SK-N-SH (cell line): ENCODE data around the gene RABGAP1L. TPM values are rescaled to one million over a fixed set of nuclear protein-coding genes. Genes with fewer than 3 reads are reported as not detected.

Source experiments
- CTCF ChIA-PET: fragments of 300-600, 350-600 bp; formaldehyde crosslinking; extraction: SDS; loops from one replicate; lab custom pipeline; 2021; lab: Yijun Ruan, JAX
- POLR2A ChIA-PET: fragments of 350-600 bp; sonication (Branson Sonifier 250); formaldehyde crosslinking; extraction: SDS; loops from one replicate; lab custom pipeline; 2020; ENCODE audit warnings: antibody characterized with exemption, inconsistent platforms; lab: Yijun Ruan, JAX
- DNase-seq: peaks from one replicate; pipeline ENCODE4 v3.0.0; 2012
- H2AFZ ChIP-seq: fragments of 200-600 bp; sonication (generic); 2 replicates; pipeline ENCODE4 v1.8.1; 2016; ENCODE audit warnings: antibody characterized with exemption, mild to moderate bottlenecking, low read depth
- H3F3A ChIP-seq: fragments of 200-600 bp; sonication (generic); replicated peaks from 2 replicates; pipeline ENCODE3; 2016; ENCODE audit warnings: antibody characterized with exemption, mild to moderate bottlenecking; ENCODE audit not compliant: insufficient read depth
- H3K27ac ChIP-seq, 2 experiments: fragments of 200-500 bp in 1 of 2; fragments of 200-600 bp in 1 of 2; sonication (Bioruptor generic) in 1 of 2; sonication (generic), shearing (Covaris generic) in 1 of 2; 2 replicates each; pipeline versions ENCODE4 v1.5.1 to v1.6.1; 2014 to 2016; ENCODE audit warnings: low read depth in 2 of 2, inconsistent platforms in 1 of 2, low read length in 1 of 2, mild to moderate bottlenecking in 1 of 2, mixed read lengths in 1 of 2
- H3K27me3 ChIP-seq: fragments of 200-600 bp; sonication (generic), shearing (Covaris generic); 2 replicates; pipeline ENCODE4 v1.6.1; 2016; ENCODE audit warnings: mixed run types; ENCODE audit not compliant: insufficient read depth
- H3K36me3 ChIP-seq, 2 experiments: fragments of 200-500 bp in 1 of 2; fragments of 200-600 bp in 1 of 2; sonication (Bioruptor generic) in 1 of 2; sonication (generic) in 1 of 2; replicated peaks in 1 of 2; 2 replicates each; pipeline versions ENCODE3 to v1.5.1; 2014 to 2016; ENCODE audit warnings: low read length in 1 of 2, mild to moderate bottlenecking in 1 of 2; ENCODE audit not compliant: insufficient read depth in 2 of 2, control insufficient read depth in 1 of 2
- H3K4me1 ChIP-seq, 2 experiments: fragments of 200-500 bp in 1 of 2; fragments of 200-600 bp in 1 of 2; sonication (Bioruptor generic) in 1 of 2; sonication (generic), shearing (Covaris generic) in 1 of 2; 2 replicates each; pipeline versions ENCODE4 v1.5.1 to v1.6.1; 2014 to 2016; ENCODE audit warnings: low read depth in 1 of 2, low read length in 1 of 2, mixed run types in 1 of 2; ENCODE audit not compliant: insufficient read depth in 2 of 2, control insufficient read depth in 1 of 2
- H3K4me2 ChIP-seq: fragments of 200-600 bp; sonication (generic), shearing (Covaris generic); 2 replicates; pipeline ENCODE4 v1.6.1; 2017; ENCODE audit warnings: mixed run types
- H3K4me3 ChIP-seq, 2 experiments: fragments of 200-500 bp in 1 of 2; fragments of 200-600 bp in 1 of 2; sonication (Bioruptor generic) in 1 of 2; sonication (generic), shearing (Covaris generic) in 1 of 2; 2 replicates each; pipeline versions ENCODE4 v1.5.1 to v1.8.1; 2014 to 2016; ENCODE audit warnings: low read depth in 2 of 2, inconsistent platforms in 1 of 2, low read length in 1 of 2, mild to moderate bottlenecking in 1 of 2, mixed read lengths in 1 of 2, moderate library complexity in 1 of 2
- H3K79me2 ChIP-seq: fragments of 200-600 bp; sonication (generic); 2 replicates; pipeline ENCODE4 v1.8.1; 2017; ENCODE audit warnings: mild to moderate bottlenecking; ENCODE audit not compliant: insufficient read depth
- H3K9ac ChIP-seq: fragments of 200-600 bp; sonication (generic); 2 replicates; pipeline ENCODE4 v1.6.1; 2017; ENCODE audit warnings: mixed run types
- H3K9me2 ChIP-seq: fragments of 200-600 bp; sonication (generic); 2 replicates; pipeline ENCODE4 v1.6.1; 2017; ENCODE audit warnings: mixed run types
- H3K9me3 ChIP-seq: fragments of 200-600 bp; sonication (generic); 2 replicates; pipeline ENCODE4 v1.6.1; 2017; ENCODE audit warnings: mixed run types, mild to moderate bottlenecking, moderate library complexity
- H4K20me1 ChIP-seq: fragments of 200-600 bp; sonication (generic); 2 replicates; pipeline ENCODE4 v1.6.1; 2017; ENCODE audit warnings: mild to moderate bottlenecking, mixed run types; ENCODE audit not compliant: insufficient read depth
- EZH2phosphoT487 ChIP-seq: fragments of 200-600 bp; sonication (generic); IDR thresholded peaks from 2 replicates; pipeline ENCODE4 v1.6.1; 2017; ENCODE audit warnings: low read depth, mixed run types, mild to moderate bottlenecking, antibody characterized with exemption, moderate library complexity, borderline replicate concordance
- GABPA ChIP-seq: IDR thresholded peaks from 2 replicates; pipeline ENCODE4 v1.4.0; 2012; ENCODE audit warnings: low read depth, mild to moderate bottlenecking
- IRF3 ChIP-seq: fragments of 150-350 bp; IDR thresholded peaks from 2 replicates; pipeline ENCODE4 v1.6.1; 2016; ENCODE audit warnings: mild to moderate bottlenecking, low read depth, low read length
- JUND ChIP-seq: IDR thresholded peaks from 2 replicates; pipeline ENCODE4 v1.4.0; 2012
- MXI1 ChIP-seq: IDR thresholded peaks from 2 replicates; pipeline ENCODE4 v1.6.1; 2012; ENCODE audit warnings: mild to moderate bottlenecking, low read depth, low read length, improper control_type of control experiment
- PBX3 ChIP-seq: IDR thresholded peaks from 2 replicates; pipeline ENCODE4; 2012
- RXRA ChIP-seq: IDR thresholded peaks from 2 replicates; pipeline ENCODE4 v1.4.0; 2012; ENCODE audit warnings: low read depth, mild to moderate bottlenecking, borderline replicate concordance
- TAF1 ChIP-seq: IDR thresholded peaks from 2 replicates; pipeline ENCODE4 v1.6.1; 2012; ENCODE audit warnings: low read depth, mild to moderate bottlenecking, low read length, moderate library complexity, borderline replicate concordance
- TCF12 ChIP-seq: IDR thresholded peaks from 2 replicates; pipeline ENCODE4 v1.4.0; 2012
- USF1 ChIP-seq: IDR thresholded peaks from 2 replicates; pipeline ENCODE4 v1.4.0; 2012; ENCODE audit warnings: low read depth, borderline replicate concordance
- USF2 ChIP-seq: fragments of 150-350 bp; IDR thresholded peaks from 2 replicates; pipeline ENCODE4 v1.6.1; 2017; ENCODE audit warnings: antibody characterized with exemption, low read length, low read depth, borderline replicate concordance
- WGBS: methylation state at CpG from one replicate; pipeline ENCODE4 v1.1.6; 2017; ENCODE audit warnings: low lambda C conversion rate; 5-methylcytosine and 5-hydroxymethylcytosine counted together
- polyA plus RNA-seq, 3 experiments: library from polyadenylated mRNA; depleted of rRNA; stranded (reverse); fragments of >200 nt; gene quantifications; 2 replicates each; pipeline ENCODE4 v1.2.3, GENCODE V29; 2012
- TF ChIP-seq, protein P1 (sequence below): IDR thresholded peaks from 2 replicates; pipeline ENCODE4 v1.4.0; 2012; ENCODE audit warnings: low read depth

RABGAP1L gene
- polyA plus RNA-seq, 1 of the 3 experiments (the other 2 are of a cell fraction), result 7.2 TPM

DNA sequence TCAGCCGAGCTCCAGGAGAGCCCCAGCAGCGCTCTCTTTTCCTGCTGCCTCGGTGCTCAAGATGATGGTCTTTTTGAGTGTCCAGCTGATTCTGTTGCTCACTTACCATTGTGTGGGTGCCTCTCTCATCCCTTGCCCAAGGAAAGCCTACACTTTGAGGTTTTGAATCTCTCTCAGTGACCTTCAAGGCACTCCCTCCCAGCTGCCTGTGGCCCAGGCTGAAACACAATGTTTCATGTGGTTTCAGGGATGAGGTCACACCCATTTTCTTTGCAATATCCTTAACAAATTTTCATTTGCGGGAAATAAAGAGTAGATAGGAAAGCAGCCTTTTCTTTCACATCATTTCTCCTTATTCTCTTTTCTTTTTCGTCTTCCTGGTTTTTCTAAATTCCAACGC lies 876.5 kb downstream of the RABGAP1L start (continued):
- TF ChIP-seq USF2 (no peak), IRF3 (no peak), EZH2phosphoT487 (no peak), MXI1 (no peak), JUND (no peak), PBX3 (no peak), GABPA (no peak), RXRA (no peak)
- TF ChIP-seq, protein P1, sequence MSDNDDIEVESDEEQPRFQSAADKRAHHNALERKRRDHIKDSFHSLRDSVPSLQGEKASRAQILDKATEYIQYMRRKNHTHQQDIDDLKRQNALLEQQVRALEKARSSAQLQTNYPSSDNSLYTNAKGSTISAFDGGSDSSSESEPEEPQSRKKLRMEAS, result no peak

DNA sequence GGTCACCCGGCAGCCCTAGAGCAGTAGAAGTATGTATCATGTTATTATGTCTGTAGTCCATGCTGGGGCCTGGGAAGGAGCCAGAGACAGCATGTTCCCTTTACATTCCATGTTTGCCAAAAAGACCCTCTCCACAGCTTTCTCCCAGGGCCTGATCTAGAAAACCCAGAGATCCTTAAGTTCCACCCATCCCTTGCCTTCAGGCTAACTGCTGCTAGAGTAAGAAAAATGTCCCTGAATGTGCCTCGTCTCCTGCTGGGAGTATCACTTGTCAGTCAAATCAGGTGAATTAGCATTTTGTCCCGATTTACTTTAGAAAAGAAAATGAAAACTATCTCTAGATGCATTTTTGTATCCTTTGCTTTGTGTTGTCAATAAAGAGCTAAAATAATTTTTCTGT lies 877.2 kb downstream of the RABGAP1L start:
- no peaks in the 10 kb centered on the region for H3K9me3 ChIP-seq
- no peaks in the 10 kb centered on the region for H3K27me3 ChIP-seq
- H3K79me2 ChIP-seq, result no peaks in the 10 kb centered on the region
- no peaks in the 10 kb centered on the region for H3K4me1 ChIP-seq
- TF ChIP-seq USF1 (no peak), TCF12 (no peak), TAF1 (no peak)
- TF ChIP-seq, all 33 proteins: peak for 0
- H3K9ac ChIP-seq, result no peak overlapping the region
- no peaks in the 10 kb centered on the region for H3K36me3 ChIP-seq
- H3K27ac ChIP-seq, result no peak overlapping the region
- DNase-seq, result no peak
- H4K20me1 ChIP-seq, result no peaks in the 10 kb centered on the region
- POLR2A ChIA-PET, result no interaction called here
- WGBS, result 23% methylated on average over 3 of the region's 3 CpGs
- CTCF ChIA-PET, result interaction anchor here (1.3 to 2.0 kb wide), 4 partner anchors 13 to 115 kb away, joined by 3 to 12 read pairs (median 5); partner anchors contain the start of gene MRPS14
- no peak overlapping the region for H3K4me2 ChIP-seq
- no peak overlapping the region for H3K4me3 ChIP-seq
- H2AFZ ChIP-seq, result no peak overlapping the region
- no peaks in the 10 kb centered on the region for H3F3A ChIP-seq
- no peaks in the 10 kb centered on the region for H3K9me2 ChIP-seq
